CD4-positive, alpha-beta T cell treated with Interleukin-17A for 1 hour (primary cell): ENCODE data around the gene C6orf120.

Experiments
- DNase-seq: peaks from one replicate; pipeline ENCODE4 v3.0.0-alpha.2; 2020

The C6orf120 gene

GRCh38 chr6:169701954-169702839 is at the start of gene C6orf120, which contains the start of gene WDR27:
TSS of gene C6orf120 (plus strand) at chr6:169702126. CDS start at chr6:169702460, 334 bp downstream.
TSS of gene WDR27 (minus strand) at chr6:169702029. CDS start at chr6:169689005, 13,024 bp downstream.
- DNase-seq, result peak; percentile 97

DNA sequence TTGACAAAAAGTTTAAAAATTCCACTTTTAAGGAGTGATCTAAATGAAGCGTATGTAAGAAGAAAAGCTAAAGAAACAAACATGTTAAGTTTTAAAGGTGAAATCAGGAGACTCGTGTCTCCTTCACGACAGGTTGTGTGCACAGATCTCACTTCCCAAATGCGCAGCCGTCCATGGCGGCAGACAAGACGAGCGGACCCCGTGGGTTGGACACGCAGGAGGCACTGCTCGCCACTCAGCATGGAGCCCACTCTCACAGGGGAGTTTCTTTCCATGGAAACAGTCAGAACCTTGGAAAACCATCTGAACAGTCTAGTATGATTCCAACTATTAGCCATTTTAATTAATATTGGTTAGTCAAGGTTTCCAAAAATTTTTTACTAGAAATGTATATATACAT is 49.0 kb upstream of the C6orf120 start:
- no peak for DNase-seq

- no peak for DNase-seq
These were observed 48.2 kb upstream of the C6orf120 start for GRCh38 chr6:169653691-169654090.

- DNase-seq, result peak; percentile 1
These were observed 47.1 kb upstream of the C6orf120 start for GRCh38 chr6:169654598-169655391.

GRCh38 chr6:169656546-169657283 is 45.2 kb upstream of the C6orf120 start:
- no peak for DNase-seq

- no peak for DNase-seq
These were observed 44.7 kb upstream of the C6orf120 start for GRCh38 chr6:169657284-169657610.

- no peak for DNase-seq
These were observed 41.9 kb upstream of the C6orf120 start for GRCh38 chr6:169659820-169660610.

DNA sequence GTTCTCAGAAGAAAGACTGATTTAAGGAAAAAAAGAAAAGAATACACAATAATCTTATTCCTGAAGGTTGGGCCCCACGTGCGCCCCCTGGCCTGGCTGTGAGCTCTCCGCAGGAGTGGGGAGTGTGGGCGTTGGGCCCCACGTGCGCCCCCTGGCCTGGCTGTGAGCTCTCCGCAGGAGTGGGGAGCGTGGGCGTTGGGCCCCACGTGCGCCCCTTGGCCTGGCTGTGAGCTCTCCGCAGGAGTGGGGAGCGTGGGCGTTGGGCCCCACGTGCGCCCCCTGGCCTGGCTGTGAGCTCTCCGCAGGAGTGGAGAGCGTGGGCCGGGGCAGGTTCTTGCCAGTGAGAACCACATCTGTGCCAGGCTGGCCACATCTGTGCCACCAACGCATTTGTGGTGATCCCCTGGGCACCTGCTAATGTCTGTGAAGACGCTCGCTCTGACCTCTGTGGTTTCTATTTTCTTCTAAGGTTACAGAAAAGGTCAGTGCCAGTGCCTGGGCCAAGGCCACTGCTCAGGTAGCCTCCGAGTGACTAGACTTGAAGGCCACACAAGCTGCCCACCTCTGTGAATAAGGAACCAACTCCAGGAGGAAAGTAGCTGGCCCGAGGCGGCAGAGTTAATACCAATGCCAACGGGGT is 41.1 kb upstream of the C6orf120 start:
- no peak for DNase-seq

- DNase-seq, result no peak
These were observed 40.6 kb upstream of the C6orf120 start for GRCh38 chr6:169661391-169661756.

DNA sequence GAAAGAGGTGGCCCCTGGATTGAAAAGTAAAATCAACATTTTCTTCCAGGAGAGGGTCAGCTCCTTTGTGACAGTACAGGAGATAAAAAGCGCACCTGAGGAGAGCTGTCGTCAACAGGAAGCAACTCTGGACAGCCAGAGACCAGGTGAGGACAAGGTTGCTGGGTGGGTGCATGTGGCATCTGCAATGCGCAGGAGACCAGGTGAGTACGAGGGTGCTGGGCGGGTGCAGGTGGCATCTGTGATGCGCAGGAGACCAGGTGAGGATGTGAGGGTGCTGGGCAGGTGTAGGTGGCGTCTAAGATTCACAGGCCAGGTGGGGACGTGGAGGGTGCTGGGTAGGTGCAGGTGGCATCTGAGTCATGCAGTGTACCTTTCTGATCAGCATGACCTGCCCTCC is 38.5 kb upstream of the C6orf120 start:
- no peak for DNase-seq

- DNase-seq, result no peak
These were observed 37.7 kb upstream of the C6orf120 start for GRCh38 chr6:169664227-169664626.

DNA sequence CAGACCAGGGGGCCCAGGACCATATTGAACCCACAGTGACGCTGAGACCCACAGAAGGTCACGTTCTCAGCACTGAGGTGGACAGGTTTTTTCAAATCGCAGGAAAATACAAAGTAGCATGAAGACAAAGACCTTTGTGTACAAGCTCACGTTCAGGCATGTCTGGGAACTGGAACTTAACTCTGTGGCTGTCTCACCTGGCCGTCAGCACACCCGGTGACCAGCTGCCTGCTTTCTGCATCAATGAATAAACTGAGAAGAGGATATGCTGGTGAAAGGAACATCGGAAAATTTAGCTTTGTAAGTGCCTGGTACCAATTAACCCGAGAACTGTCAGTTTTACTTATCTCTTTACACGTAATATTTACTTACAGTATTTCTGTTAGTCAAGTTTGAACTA is 36.6 kb upstream of the C6orf120 start:
- no peak for DNase-seq

DNA sequence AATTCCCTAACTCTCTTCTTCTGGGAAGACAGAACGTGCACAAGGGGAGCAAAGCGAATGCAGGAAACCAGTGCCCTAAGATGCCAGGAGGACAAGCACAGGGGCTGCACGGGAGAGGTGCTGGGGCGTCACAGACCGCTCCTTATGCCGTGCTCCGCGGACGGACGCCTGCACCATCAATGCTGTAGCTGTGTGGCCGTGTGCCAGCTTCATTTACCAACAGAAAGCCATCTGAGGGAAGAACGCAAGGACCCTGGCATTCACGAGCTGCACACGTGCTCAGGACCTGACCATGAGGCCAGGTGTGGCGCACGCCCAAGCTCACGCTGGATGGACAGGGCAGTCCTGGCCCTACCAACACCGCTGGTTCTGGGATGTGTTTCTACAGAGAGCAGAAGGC is 35.5 kb upstream of the C6orf120 start:
- DNase-seq, result no peak

DNA sequence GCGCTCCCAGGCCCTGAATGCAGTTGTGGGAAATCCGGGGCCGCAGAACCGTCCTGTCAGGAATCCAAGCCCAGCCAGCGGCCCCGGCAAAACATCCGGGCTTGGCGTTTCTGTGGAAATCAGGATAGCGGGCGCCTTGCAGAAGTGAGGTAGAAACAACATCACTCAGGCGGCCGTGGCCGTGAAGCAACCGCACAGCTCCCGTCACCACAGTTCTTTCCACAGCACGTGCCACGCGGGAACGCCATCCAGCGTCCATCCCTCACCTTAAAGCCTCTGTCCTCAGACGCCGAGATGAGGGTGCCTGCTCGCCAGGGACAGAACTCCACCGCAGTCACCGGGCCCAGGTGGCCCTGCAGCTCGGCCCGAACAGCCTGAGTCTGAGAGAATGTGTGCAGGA is 34.2 kb upstream of the C6orf120 start:
- no peak for DNase-seq

GRCh38 chr6:169668203-169668847 is 33.6 kb upstream of the C6orf120 start:
- no peak for DNase-seq

DNA sequence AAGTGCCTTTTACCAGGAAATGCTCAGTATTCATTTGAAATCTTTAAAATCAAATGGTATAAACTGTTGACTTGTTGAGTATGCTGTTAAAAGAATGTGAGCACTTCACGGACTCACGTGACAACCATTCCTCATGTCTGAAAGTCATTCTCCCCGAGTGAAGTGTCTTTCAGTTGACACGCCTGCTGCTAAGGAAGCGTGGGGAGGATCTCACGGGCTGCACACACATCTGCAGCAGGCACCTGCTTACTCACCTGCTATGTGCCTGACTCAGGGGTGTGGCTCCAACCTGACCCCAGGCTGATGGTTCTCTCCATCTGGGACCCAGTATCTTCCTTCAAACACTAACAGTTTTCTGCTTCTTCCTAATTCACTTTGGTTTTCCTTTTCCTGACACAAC is 32.8 kb upstream of the C6orf120 start:
- no peak for DNase-seq

GRCh38 chr6:169669889-169670288 is 32.0 kb upstream of the C6orf120 start:
- DNase-seq, result no peak

- no peak for DNase-seq
These were observed 30.4 kb upstream of the C6orf120 start for GRCh38 chr6:169671563-169671962.

GRCh38 chr6:169675011-169675410 is 26.9 kb upstream of the C6orf120 start:
- DNase-seq, result no peak

DNA sequence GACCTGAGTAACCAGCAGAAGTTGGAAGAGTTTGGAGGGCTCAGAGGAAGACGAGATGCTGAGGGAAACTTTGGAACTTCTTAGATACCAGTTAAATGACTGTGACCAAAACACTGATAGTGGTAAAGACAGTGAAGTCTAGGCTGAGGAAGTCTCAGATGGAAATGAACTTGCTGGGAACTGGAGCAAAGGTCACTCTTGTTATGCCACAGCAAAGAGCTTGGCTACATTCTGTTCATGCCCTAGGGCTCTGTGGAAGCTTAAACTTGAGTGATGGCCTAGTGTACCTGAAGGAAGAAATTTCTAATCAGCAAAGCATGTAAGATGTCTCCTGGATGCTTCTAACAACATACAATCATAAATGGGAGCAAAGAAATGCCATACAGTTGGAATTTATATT is 24.8 kb upstream of the C6orf120 start:
- no peak for DNase-seq

DNA sequence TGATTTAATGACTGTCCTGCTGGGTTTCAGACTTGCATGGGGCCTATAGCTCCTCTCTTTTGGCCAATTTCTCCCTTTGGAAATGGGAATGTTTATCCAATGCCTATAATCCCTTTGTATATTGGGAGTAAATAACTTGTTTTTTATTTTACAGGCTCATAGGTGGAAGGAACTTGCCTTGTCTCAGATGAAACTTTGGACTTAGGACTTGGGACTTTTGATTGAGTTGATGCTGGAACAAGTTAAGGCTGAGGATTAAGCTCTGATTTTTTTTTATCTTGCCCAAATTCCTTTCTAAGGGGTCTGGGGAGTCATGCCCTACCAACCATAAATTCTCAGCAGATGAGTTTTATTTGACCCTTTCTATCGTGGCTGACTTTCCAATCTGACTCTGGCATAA is 23.6 kb upstream of the C6orf120 start:
- DNase-seq, result no peak

- no peak for DNase-seq
These were observed 17.9 kb upstream of the C6orf120 start for GRCh38 chr6:169684056-169684455.
